Inflammatory macrophage treated with lipopolysaccharide for 4 hours (primary cell): ENCODE results near the gene ICAM3.
"Not testable (repeated sequence)": the region's sequence is repeated elsewhere in the genome, so short reads cannot be mapped to it uniquely, and the experiment has no call there.

Experiments used
- DNase-seq: peaks from one replicate; pipeline ENCODE4 v3.0.0-alpha.2; 2020

ICAM3 gene

GRCh38 chr19:10344780-10345179, 5.4 kb upstream of the ICAM3 start:
- DNase-seq: no peak

- DNase-seq: no peak
Observed at GRCh38 chr19:10343495-10343894, 4.1 kb upstream of the ICAM3 start.

- no peak for DNase-seq
Observed at GRCh38 chr19:10339977-10340376, 553 bp upstream of the ICAM3 start.

- DNase-seq: no peak
Observed at GRCh38 chr19:10338940-10339339, 484 bp downstream of the ICAM3 start.

- not testable (repeated sequence) for DNase-seq
Observed at GRCh38 chr19:10336725-10337124, 2.7 kb downstream of the ICAM3 start.

GRCh38 chr19:10335352-10335985, 4.0 kb downstream of the ICAM3 start:
- no peak for DNase-seq

- DNase-seq: peak; percentile 69
Observed at GRCh38 chr19:10334588-10335351, 4.7 kb downstream of the ICAM3 start.

- no peak for DNase-seq
Observed at GRCh38 chr19:10333758-10334587, 5.5 kb downstream of the ICAM3 start.

GRCh38 chr19:10332965-10333757, 6.3 kb downstream of the ICAM3 start, which contains the start of gene RAVER1:
Gene RAVER1, minus strand, starts transcription at chr19:10333529. Its CDS starts 22 bp downstream, at chr19:10333507.
- DNase-seq: peak; percentile 98

- no peak for DNase-seq
Observed at GRCh38 chr19:10332158-10332964, 7.1 kb downstream of the ICAM3 start.

GRCh38 chr19:10329555-10329954, 9.9 kb downstream of the ICAM3 start:
- no peak for DNase-seq

- DNase-seq: no peak
Observed at GRCh38 chr19:10328558-10329429, 10.6 kb downstream of the ICAM3 start.

GRCh38 chr19:10327793-10328192, 11.6 kb downstream of the ICAM3 start:
- DNase-seq: no peak

GRCh38 chr19:10325732-10326131, 13.7 kb downstream of the ICAM3 start:
- DNase-seq: no peak

- no peak for DNase-seq
Observed at GRCh38 chr19:10321874-10322835, 17.3 kb downstream of the ICAM3 start.

- no peak for DNase-seq
Observed at GRCh38 chr19:10321417-10321797, 18.0 kb downstream of the ICAM3 start.

GRCh38 chr19:10320602-10321416, 18.6 kb downstream of the ICAM3 start:
- no peak for DNase-seq

- no peak for DNase-seq
Observed at GRCh38 chr19:10318807-10319682, 20.4 kb downstream of the ICAM3 start.
